CD4-positive, alpha-beta T cell treated with Interleukin-6 for 4 hours (primary cell): ENCODE results near the gene ZDHHC19.
"Not testable (repeated sequence)": the region's sequence is repeated elsewhere in the genome, so short reads cannot be mapped to it uniquely, and the experiment has no call there.

Experiments
- DNase-seq: peaks from one replicate; pipeline ENCODE4 v3.0.0-alpha.2; 2020; ENCODE audit warnings: mixed read lengths

The ZDHHC19 gene

GRCh38 chr3:196175722-196176121 is 35.5 kb downstream of the ZDHHC19 start:
- no peak for DNase-seq

- no peak for DNase-seq
These were observed 36.0 kb downstream of the ZDHHC19 start for GRCh38 chr3:196175116-196175625.

GRCh38 chr3:196174652-196175051 is 36.5 kb downstream of the ZDHHC19 start:
- DNase-seq: no peak

GRCh38 chr3:196170296-196170695 is 40.9 kb downstream of the ZDHHC19 start:
- DNase-seq: not testable (repeated sequence)

- no peak for DNase-seq
These were observed 41.4 kb downstream of the ZDHHC19 start for GRCh38 chr3:196169836-196170240.

- no peak for DNase-seq
These were observed 42.3 kb downstream of the ZDHHC19 start for GRCh38 chr3:196168808-196169391.

GRCh38 chr3:196166741-196167140 is 44.5 kb downstream of the ZDHHC19 start:
- DNase-seq: no peak

- DNase-seq: no peak
These were observed 45.4 kb downstream of the ZDHHC19 start for GRCh38 chr3:196165850-196166249.

GRCh38 chr3:196165006-196165575 is 46.1 kb downstream of the ZDHHC19 start:
- DNase-seq: not testable (repeated sequence)

GRCh38 chr3:196164576-196164975 is 46.6 kb downstream of the ZDHHC19 start:
- no peak for DNase-seq

- DNase-seq: no peak
These were observed 47.3 kb downstream of the ZDHHC19 start for GRCh38 chr3:196163666-196164493.

- DNase-seq: no peak
These were observed 48.0 kb downstream of the ZDHHC19 start for GRCh38 chr3:196163212-196163611.

- no peak for DNase-seq
These were observed 48.5 kb downstream of the ZDHHC19 start for GRCh38 chr3:196162679-196163078.

- peak; percentile 17 for DNase-seq
These were observed 51.0 kb downstream of the ZDHHC19 start for GRCh38 chr3:196159952-196160804.

GRCh38 chr3:196159526-196159925 is 51.7 kb downstream of the ZDHHC19 start:
- no peak for DNase-seq

GRCh38 chr3:196156160-196156559 is 55.0 kb downstream of the ZDHHC19 start:
- no peak for DNase-seq

GRCh38 chr3:196150481-196150880 is 60.7 kb downstream of the ZDHHC19 start:
- no peak for DNase-seq

- DNase-seq: no peak
These were observed 61.3 kb downstream of the ZDHHC19 start for GRCh38 chr3:196149831-196150301.

- DNase-seq: no peak
These were observed 61.8 kb downstream of the ZDHHC19 start for GRCh38 chr3:196149375-196149774.
